ENCODE data around the gene UBE2I. TPM values are rescaled to one million over a fixed set of nuclear protein-coding genes. Genes with fewer than 3 reads are reported as not detected.
A peak's percentile ranks its signal among the peaks of the same experiment; 100 is the strongest.

Gene UBE2I
- total RNA-seq, 1 experiment from 2014 or later, result 290 TPM

DNA sequence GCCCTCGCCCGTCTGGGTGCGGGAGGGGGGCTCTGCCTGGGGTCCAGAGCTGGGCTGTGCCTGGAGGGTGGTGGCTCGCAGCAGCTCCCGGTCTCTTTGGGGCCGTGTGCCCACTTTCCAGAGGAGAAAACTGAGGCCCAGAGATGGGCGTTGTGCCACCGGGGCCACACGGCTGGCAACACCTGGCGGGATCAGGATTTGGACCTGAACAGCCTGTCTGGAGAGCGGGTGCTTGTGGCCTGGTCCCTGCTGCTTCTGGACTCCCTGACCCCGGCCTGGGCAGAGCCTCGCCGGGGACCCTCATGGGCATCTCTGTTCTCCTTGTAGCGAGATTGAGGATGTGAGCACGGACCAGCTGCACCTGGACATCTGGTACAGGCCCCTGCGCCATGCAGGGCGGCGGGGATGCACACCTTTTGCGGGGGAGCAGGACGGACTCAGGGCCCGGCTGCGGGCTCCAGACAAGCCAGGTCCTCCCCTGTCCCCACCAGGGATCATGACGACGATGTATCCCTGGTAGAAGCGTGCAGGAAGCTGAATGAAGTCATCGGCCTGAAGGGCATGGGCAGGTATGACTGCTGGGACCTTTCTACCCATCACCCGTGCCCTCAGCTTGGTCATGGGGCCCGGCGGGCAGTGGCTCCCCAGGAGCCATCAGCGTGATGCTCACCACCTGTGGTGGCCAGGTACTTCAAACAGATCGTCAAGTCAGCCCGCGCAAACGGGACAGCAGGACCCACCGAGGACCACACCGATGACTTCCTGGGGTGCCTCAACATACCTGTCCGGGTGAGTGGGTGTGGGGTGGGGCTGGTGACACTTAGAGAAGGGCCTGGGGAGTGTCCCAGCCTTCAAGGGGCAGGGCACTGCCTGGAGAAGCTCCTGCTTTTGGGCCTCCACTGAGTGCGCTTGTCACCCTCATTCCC is 32.3 kb downstream of the UBE2I start:
- Histone ChIP-seq H3K4me1 (ENCODE audit: insufficient read depth, low read length) (no peaks in the 10 kb centered on the region), H4K91ac (ENCODE audit: insufficient read length, low read depth, low read length) (no peak overlapping the region), H2AK5ac (ENCODE audit: insufficient read length, low read length) (no peak overlapping the region), H3K27me3 (ENCODE audit: insufficient read depth, low read length) (no peaks in the 10 kb centered on the region), H3K14ac (ENCODE audit: insufficient read depth, low read length) (no peak overlapping the region), H4K5ac (ENCODE audit: insufficient read length, low read depth, low read length) (no peak overlapping the region), H2BK120ac (ENCODE audit: low read depth, low read length, poor library complexity, severe bottlenecking) (no peak overlapping the region), H3K56ac (ENCODE audit: insufficient read length, low read depth, low read length) (no peak overlapping the region), H4K8ac (replicated peaks; ENCODE audit: insufficient read length, low read depth, low read length) (no peak overlapping the region), H3K18ac (ENCODE audit: insufficient read length, low read depth, low read length) (no peak overlapping the region), H3K79me1 (ENCODE audit: insufficient read depth, low read depth, low read length, poor library complexity, severe bottlenecking) (no peaks in the 10 kb centered on the region), H2BK5ac (ENCODE audit: insufficient read length, low read length) (no peak overlapping the region), H2BK12ac (ENCODE audit: insufficient read length, low read depth, low read length) (no peak overlapping the region), H3T11ph (ENCODE audit: low read length) (no peak overlapping the region), H3K79me2 (ENCODE audit: insufficient read depth, low read length) (no peaks in the 10 kb centered on the region), H4K20me1 (ENCODE audit: control insufficient read depth, insufficient read depth, insufficient read length) (no peaks in the 10 kb centered on the region), H3K9me3 (ENCODE audit: control insufficient read depth, low read depth, low read length) (no peaks in the 10 kb centered on the region), H2BK15ac (ENCODE audit: low read depth, low read length) (no peak overlapping the region), H2AFZ (ENCODE audit: low read length) (no peak overlapping the region), H3K23me2 (ENCODE audit: insufficient read length, low read depth, low read length, poor library complexity, severe bottlenecking) (no peaks in the 10 kb centered on the region), H2BK20ac (ENCODE audit: low read depth, low read length, poor library complexity, severe bottlenecking) (no peak overlapping the region), H3K27ac (ENCODE audit: insufficient read length, low read depth, low read length) (no peak overlapping the region), H3K4me2 (ENCODE audit: insufficient read depth, insufficient read length, low read length) (no peak overlapping the region), H3K4ac (ENCODE audit: low read depth, low read length) (no peak overlapping the region), H3K9ac (ENCODE audit: extremely low read depth, insufficient read length, low read length) (no peak overlapping the region), H3K23ac (ENCODE audit: insufficient read length, low read depth, low read length) (no peak overlapping the region)
- Mint-ChIP-seq H3K27me3 (ENCODE audit: low read depth) (peaks cover 23% of the 10 kb centered on the region), H3K27ac (no peak overlapping the region), H3K4me1 (peaks cover 6 to 7% of the 10 kb centered on the region in 2 experiments), H3K4me3 (peak overlapping the region in 1 of 2 experiments; percentile 55; a peak in 2 of 5 replicates), H3K36me3 (ENCODE audit: insufficient read depth in 1 of 3, low read depth in 3 of 3) (no peaks in the 10 kb centered on the region), H3K9me3 (no peaks in the 10 kb centered on the region)
- TF ChIP-seq, protein P1, sequence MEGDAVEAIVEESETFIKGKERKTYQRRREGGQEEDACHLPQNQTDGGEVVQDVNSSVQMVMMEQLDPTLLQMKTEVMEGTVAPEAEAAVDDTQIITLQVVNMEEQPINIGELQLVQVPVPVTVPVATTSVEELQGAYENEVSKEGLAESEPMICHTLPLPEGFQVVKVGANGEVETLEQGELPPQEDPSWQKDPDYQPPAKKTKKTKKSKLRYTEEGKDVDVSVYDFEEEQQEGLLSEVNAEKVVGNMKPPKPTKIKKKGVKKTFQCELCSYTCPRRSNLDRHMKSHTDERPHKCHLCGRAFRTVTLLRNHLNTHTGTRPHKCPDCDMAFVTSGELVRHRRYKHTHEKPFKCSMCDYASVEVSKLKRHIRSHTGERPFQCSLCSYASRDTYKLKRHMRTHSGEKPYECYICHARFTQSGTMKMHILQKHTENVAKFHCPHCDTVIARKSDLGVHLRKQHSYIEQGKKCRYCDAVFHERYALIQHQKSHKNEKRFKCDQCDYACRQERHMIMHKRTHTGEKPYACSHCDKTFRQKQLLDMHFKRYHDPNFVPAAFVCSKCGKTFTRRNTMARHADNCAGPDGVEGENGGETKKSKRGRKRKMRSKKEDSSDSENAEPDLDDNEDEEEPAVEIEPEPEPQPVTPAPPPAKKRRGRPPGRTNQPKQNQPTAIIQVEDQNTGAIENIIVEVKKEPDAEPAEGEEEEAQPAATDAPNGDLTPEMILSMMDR (conservative IDR thresholded peaks at IDR 0.05), result no peak
- WGBS (ENCODE audit: extremely low coverage, insufficient read length, low lambda C conversion rate), result no CpG with 5 or more reads among the region's 39 CpGs
- DNase-seq, result no peak

Measured in H9 (cell line).